Prostate gland (tissue), 2 donors: ENCODE measurements around the gene KLF13. TPM values are rescaled to one million over a fixed set of nuclear protein-coding genes. Genes with fewer than 3 reads are reported as not detected.

Experiments
- DNase-seq: peaks from one replicate; pipeline ENCODE4 v3.0.0-alpha.2; 2019; ENCODE audit warnings: low spot score
- H3K27ac ChIP-seq, 2 donors: fragments of 200-600 bp; sonication (generic); 2 replicates each; pipeline ENCODE4 v1.5.1; 2017 to 2019
- H3K27me3 ChIP-seq: fragments of 200-600 bp; sonication (generic); replicated peaks from 2 replicates; pipeline ENCODE4 v1.5.1; 2019; ENCODE audit not compliant: insufficient read depth
- H3K36me3 ChIP-seq, 2 donors: fragments of 200-600 bp; sonication (generic); 1 replicate in 1 of 2; 2 replicates in 1 of 2; pipeline versions ENCODE4 v1.5.1 to v1.8.1; 2017 to 2019
- H3K4me1 ChIP-seq: fragments of 200-600 bp; sonication (generic); replicated peaks from 2 replicates; pipeline ENCODE4 v1.5.1; 2019
- H3K4me3 ChIP-seq, 2 donors: fragments of 200-600 bp; sonication (generic); 2 replicates each; pipeline ENCODE4 v1.5.1; 2017 to 2019
- H3K9me3 ChIP-seq: fragments of 200-600 bp; sonication (generic); 2 replicates; pipeline ENCODE4 v1.5.1; 2017
- POLR2A ChIP-seq: fragments of 450-650 bp; IDR thresholded peaks from one replicate; pipeline ENCODE4 v1.6.1; 2016; ENCODE audit warnings: antibody characterized with exemption, mild to moderate bottlenecking
- POLR2AphosphoS5 ChIP-seq: sonication (generic); formaldehyde crosslinking; IDR thresholded peaks from one replicate; pipeline ENCODE4 v1.6.1; 2017; ENCODE audit warnings: antibody characterized with exemption
- WGBS: methylation state at CpG from one replicate; pipeline ENCODE4 v1.1.5; 2018; 5-methylcytosine and 5-hydroxymethylcytosine counted together
- intact Hi-C: fragments of 100-400 bp; cut with DNase I; formaldehyde crosslinking; loops from one replicate; pipeline ENCODE4 v1.14.2; 2022
- total RNA-seq, 2 donors: library from RNA; depleted of rRNA; stranded (reverse); fragments of >200 nt; gene quantifications; one replicate each; pipeline ENCODE4 v1.1.0, GENCODE V29; 2016
- TF ChIP-seq, protein P1 (sequence below), 4 experiments: fragments of 200-600 bp in 2 of 4; fragments of 450-650 bp in 2 of 4; sonication (generic) in 2 of 4; IDR thresholded peaks; 1 replicate in 3 of 4; 2 replicates in 1 of 4; pipeline ENCODE4 v1.5.1; 2016 to 2019; ENCODE audit warnings: antibody characterized with exemption in 4 of 4, mild to moderate bottlenecking in 2 of 4, moderate library complexity in 2 of 4

Gene KLF13
- total RNA-seq, 2 donors from 2014 or later, result 16.6 to 56.5 TPM

DNA sequence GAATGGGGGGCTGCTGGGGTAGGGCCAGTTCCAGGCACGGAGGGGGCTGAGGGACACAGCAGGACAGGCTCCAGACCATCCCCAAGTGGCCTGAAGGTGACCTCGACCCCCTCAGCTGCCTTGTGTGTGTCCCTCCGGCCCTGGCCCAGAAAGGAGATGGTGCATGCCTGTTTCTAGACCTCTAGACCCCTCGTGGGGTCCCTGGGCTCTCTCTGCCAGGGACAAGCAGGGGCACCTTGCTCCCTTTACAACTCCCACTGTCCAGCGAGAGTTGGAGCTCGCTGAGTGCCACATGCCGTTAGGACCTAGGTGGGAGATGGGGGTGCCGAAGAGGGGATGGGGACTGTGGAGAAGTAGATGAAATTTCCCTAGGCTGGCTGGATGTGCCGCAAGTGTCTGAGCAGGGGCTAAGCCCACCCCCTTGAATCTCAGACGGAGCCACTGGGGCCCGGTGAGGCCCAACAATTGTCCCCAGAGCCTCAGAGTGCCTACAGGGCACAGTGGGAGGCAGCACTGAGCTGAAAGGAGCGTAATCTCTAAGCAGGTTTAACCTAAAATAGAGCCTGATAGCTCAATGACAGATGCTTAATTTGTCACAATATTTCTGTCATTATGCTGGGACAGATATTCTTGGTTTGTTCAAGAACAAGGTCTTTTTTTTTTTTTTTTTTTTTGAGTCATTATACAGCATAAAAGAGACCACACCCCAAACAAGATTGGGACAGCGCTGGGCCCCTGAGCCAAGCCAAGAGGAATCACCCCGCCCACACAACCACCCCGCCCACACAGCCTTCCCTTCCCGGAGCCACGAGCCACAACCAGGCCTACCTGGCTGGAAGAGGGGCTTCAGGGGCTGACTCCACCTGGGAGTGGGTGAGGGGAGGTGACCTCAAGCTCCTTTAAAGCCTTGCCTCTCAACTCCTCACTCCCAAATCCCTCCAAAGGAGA is 23.6 kb upstream of the KLF13 start:
- H3K4me3 ChIP-seq, result no peak overlapping the region
- 76% methylated on average over 17 of the region's 17 CpGs for whole genome bisulfite sequencing

DNA sequence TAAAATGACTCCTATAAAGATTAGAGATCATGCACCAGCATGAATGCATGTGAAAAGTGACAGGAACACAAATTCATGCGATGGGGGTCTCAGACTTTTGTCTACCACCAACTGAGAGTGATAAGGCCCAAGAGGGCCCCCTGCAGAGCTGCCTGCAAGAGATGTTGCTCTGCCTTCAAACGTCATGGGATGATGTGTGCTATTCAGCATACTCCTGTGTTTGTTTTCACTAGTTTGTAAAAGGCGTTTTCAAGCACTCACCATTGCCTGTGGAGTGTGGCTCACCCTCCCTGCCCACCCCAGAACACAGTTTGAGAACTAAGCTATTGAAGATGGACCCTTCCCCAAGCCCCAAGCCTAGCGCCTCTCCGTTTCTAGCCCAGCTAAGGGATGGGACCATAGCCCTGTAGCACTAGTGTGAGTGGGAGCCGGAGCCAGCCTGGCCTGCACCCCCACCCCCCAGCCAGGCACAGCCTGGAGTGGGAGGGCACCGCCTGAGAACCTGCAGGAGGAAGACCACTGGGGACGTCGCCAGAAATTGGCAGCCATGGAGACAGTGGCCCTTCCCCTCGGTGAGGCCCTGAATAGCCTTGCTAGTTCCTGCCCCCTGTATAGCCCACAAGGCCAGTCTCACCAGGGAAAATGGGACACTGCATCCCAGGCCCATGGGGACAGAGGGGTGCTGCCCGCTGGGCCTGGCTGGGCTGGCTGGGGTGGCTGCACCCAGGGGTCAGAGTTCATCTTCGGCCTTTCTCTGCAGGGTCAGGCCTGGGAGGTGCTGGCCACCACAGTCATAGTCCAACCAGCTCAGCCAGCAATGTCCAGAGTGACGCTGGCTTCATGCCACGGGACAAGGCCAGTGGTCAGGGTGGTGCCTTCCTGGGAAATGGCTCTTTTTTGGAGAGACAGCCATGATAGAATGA is 22.6 kb upstream of the KLF13 start:
- WGBS, result 85% methylated on average over 11 of the region's 14 CpGs
- Histone ChIP-seq H3K9me3 (no peaks in the 10 kb centered on the region), H3K4me1 (no peaks in the 10 kb centered on the region), H3K4me3 (no peak overlapping the region), H3K27me3 (peaks cover 2% of the 10 kb centered on the region), H3K27ac (no peak overlapping the region), H3K36me3 (no peaks in the 10 kb centered on the region)
- intact Hi-C loops, result no loop called here
- TF ChIP-seq, protein P1, sequence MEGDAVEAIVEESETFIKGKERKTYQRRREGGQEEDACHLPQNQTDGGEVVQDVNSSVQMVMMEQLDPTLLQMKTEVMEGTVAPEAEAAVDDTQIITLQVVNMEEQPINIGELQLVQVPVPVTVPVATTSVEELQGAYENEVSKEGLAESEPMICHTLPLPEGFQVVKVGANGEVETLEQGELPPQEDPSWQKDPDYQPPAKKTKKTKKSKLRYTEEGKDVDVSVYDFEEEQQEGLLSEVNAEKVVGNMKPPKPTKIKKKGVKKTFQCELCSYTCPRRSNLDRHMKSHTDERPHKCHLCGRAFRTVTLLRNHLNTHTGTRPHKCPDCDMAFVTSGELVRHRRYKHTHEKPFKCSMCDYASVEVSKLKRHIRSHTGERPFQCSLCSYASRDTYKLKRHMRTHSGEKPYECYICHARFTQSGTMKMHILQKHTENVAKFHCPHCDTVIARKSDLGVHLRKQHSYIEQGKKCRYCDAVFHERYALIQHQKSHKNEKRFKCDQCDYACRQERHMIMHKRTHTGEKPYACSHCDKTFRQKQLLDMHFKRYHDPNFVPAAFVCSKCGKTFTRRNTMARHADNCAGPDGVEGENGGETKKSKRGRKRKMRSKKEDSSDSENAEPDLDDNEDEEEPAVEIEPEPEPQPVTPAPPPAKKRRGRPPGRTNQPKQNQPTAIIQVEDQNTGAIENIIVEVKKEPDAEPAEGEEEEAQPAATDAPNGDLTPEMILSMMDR (IDR thresholded peaks at IDR 0.05), result no peak
- TF ChIP-seq POLR2A (no peak), POLR2AphosphoS5 (no peak)
- no peak for DNase-seq

More for the DNA sequence above, 23.6 kb upstream of the KLF13 start:
- no peaks in the 10 kb centered on the region for H3K36me3 ChIP-seq
- TF ChIP-seq POLR2AphosphoS5 (no peak), POLR2A (no peak)
- TF ChIP-seq, protein P1 (IDR thresholded peaks at IDR 0.05), result no peak
- H3K4me1 ChIP-seq, result no peaks in the 10 kb centered on the region
- no peaks in the 10 kb centered on the region for H3K27me3 ChIP-seq
- no peaks in the 10 kb centered on the region for H3K9me3 ChIP-seq
- no peak for DNase-seq
- intact Hi-C loops, result no loop called here
- no peak overlapping the region for H3K27ac ChIP-seq

DNA sequence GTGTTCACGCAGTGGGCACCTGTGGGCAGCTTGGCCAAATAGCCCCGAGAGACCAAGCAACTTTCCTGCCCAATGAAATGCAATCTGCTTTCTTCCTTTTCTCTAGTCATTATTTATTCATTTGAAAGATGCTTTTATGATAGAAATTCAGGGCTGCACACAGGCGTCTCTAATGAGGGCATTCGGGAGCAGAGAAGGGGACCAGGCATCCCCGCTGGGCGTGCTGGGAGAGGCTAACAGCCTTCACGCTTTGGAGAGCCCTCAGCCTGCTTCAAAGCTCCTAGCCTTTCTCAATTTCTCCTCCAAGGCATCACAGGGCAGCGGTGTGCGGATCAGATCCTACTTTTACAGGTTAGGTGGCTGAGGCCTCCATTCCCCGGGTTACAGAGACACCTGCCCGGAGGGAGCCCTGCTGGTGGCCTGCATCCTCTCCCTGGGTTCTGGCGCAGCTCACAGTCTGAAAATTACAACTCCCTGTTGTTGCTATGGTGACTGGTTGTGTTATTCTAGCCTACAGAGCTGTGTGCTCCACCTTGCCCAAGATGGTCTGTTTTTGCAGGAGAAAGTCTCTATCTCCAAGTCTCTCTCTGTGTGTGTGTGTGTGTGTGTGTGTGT is 21.8 kb upstream of the KLF13 start:
- H3K27me3 ChIP-seq, result peaks cover 2% of the 10 kb centered on the region
- no peak overlapping the region for H3K27ac ChIP-seq
- TF ChIP-seq, protein P1 (IDR thresholded peaks at IDR 0.05), result no peak
- TF ChIP-seq POLR2A (no peak), POLR2AphosphoS5 (no peak)
- H3K36me3 ChIP-seq, result no peaks in the 10 kb centered on the region
- no peaks in the 10 kb centered on the region for H3K9me3 ChIP-seq
- intact Hi-C loops, result no loop called here
- no peak for DNase-seq
- no peak overlapping the region for H3K4me3 ChIP-seq
- WGBS, result 96% methylated on average over 12 of the region's 12 CpGs
- no peaks in the 10 kb centered on the region for H3K4me1 ChIP-seq

DNA sequence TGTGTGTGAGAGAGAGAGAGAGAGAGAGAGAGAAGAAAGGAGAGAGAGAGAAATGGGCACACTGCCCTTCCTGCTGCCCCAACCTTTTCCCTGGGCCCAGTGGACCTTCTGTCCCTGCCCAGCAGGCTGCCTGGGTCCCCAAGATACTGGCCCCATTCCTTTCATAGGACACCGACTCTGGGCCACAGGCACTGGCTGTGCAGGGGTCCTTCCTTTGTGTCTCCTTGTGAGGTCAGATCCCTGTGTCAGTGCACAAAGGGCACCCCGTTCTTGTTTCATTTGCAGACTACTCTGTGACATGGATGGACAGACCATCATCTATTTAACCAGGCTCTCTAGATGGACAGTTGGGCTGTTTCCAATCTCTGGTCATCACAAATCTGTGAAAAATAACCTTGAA is 21.3 kb upstream of the KLF13 start:
- no peak overlapping the region for H3K27ac ChIP-seq
- H3K9me3 ChIP-seq, result no peaks in the 10 kb centered on the region
- no peak for DNase-seq
- H3K4me1 ChIP-seq, result no peaks in the 10 kb centered on the region
- H3K36me3 ChIP-seq, result no peaks in the 10 kb centered on the region
- no peak overlapping the region for H3K4me3 ChIP-seq
- WGBS, result 94% methylated on average over 2 of the region's 2 CpGs
- no peak for TF ChIP-seq POLR2A
- no peak for TF ChIP-seq POLR2AphosphoS5
- TF ChIP-seq, protein P1 (IDR thresholded peaks at IDR 0.05), result no peak
- peaks cover 2% of the 10 kb centered on the region for H3K27me3 ChIP-seq
- intact Hi-C loops, result no loop called here
